C4-2B (cell line): Measurements from ENCODE around the gene CLPSL1.

Source experiments
- CTCF ChIP-seq: fragments of 450-650 bp; conservative IDR thresholded peaks from 2 replicates; pipeline ENCODE4 v1.5.1; 2017; ENCODE audit warnings: mild to moderate bottlenecking
- ZFX ChIP-seq: fragments of 450-650 bp; IDR thresholded peaks from 2 replicates; pipeline ENCODE4 v1.6.1; 2017

GRCh38 chr6:35775031-35775430 is 5.8 kb upstream of the CLPSL1 start:
- TF ChIP-seq CTCF (no peak), ZFX (no peak)
